Left forelimb (tissue), 1 donor: ENCODE measurements around the gene ARHGEF16.

Experiments
- DNase-seq: peaks from one replicate; pipeline ENCODE4 v3.0.0-alpha.2; 2018; ENCODE audit warnings: low spot score

ARHGEF16 gene

GRCh38 chr1:3519301-3519885 lies 64.9 kb downstream of the ARHGEF16 start:
- no peak for DNase-seq

DNA sequence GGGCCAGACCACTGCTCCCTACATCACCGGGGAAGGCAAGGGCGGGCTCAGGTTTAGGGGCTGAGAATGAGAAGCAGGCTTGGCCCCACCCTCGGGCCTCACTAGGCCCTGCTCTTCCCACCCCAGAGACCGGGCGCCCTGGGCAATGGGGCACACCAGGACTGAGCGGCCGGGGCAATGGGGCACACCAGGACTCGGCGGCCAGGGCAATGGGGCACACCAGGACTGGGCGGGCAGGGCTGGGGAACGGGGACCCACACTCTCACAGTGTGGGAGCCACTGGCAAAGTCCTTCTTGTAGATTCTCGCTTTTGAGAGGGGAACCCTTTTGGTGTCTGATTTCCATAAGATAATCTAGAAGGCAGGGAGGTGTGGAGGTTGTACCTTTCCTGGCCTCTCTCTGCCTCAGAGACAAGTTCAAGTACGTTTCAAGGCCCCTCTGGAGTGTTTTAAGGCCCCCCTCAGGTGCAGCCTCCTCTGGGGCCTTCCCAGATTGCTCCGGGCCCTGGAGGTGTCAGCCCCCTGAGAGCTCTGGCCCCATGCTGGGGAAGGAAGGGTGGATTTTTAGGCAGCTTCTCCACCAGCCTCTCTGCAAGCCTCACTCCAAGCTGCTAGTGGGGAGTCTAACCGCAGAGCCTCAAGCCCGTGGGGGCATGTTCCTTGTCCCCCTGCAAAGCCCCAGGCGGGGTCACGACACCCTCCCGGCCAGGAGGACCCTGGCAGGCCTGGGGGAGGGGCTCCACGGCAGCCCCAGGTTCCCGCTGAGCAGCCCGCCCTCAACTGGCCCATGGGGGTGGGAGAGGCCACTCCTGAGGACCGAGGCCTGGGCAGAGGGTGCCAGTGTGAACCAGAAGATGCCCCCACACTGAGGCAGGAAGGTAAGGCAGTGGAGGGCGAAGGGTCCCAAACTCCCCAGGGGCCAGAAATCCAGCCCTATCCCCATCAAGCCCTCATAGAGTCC lies 66.2 kb downstream of the ARHGEF16 start:
- no peak for DNase-seq

DNA sequence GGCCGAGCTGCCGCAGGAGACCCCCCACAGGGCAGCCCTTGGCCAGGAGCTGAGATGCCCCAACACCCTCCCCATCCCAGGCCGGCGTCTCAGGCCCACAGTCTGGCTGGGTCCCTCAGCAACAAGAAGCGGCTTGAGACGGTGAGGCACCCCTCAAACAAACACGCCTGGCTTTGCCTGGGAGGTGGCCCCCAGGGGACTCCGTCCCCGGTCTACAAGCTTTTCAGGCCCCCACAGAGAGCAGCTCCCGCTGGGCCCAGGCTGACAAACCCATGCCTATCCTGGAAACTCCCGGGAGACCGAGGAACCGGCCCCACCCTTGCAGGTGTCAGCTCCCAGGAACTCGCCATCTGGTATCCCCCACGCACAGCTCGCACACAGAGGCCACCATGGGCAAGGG lies 67.0 kb downstream of the ARHGEF16 start:
- DNase-seq, result no peak

DNA sequence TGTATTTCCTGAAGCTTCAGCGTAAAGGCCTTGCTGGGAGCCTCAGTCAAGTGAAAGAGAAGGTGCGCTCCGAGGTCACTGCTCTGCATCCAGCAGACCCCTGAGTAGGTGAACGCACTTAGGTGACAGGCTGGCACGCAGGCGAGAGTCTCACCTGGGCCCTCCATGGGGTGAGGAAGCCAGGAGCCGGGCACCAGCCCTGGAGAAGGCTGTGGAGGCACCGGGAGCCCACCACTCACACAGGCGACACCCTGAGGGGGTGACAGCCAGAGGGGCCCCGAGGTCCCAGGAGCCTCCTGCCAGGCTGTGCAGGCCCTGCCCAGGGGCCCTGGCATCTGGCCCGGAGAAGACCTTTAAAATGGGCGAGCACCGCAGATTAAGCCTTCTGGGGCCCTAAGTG lies 67.6 kb downstream of the ARHGEF16 start:
- no peak for DNase-seq

DNA sequence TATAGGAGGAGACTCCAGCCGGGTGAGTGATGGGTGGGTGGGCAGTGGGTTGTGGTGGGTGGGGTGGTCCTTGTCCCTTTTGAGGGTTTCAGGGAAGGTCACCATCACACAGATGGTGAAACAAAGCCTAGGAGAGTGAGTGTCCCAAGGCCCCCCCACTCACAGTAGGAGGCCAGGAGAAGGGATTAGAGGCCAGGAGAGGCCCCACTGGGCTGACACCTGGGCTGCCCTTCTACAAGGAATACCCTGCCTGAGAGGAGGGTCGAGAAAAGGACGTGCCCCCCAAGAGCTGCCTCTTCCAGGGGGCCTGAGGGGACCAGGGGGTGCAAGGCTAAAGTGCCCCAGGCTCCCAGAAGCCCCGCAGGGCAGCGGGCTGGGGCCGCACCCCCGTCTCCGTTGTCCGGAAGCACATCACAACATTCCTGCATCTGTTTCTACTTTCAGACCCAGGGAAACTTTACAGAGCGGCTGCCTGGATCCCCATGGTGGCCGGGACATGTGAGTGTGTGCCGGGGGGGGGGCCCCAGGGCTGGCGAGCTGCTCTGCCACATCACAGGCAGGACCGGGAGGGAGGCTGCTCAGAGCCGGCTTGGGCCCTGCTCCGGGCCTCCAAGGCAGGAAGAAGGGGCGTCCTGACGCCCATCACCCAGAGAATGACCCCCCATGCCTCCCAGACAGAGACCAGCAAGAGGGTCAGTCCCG lies 68.2 kb downstream of the ARHGEF16 start:
- DNase-seq, result peak; percentile 82

DNA sequence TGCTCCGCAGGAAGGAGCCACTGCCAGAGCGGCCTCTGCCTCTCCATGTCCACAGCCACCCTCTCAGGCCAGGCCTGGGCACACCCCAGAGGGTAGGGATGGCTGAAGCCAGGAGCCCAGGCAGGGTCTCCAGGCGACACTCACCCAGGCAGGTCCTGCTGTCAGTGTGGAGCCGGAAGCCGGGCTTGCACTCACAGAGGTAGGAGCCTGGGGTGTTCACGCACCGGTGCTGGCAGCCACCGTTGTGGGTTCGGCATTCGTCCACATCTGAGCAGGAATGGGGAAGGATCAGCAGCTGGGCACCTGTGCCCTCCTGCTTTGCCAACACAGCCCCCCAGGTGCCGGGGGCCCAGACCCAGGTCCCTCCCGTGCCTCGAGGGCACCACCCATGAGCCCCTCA lies 69.5 kb downstream of the ARHGEF16 start:
- no peak for DNase-seq

DNA sequence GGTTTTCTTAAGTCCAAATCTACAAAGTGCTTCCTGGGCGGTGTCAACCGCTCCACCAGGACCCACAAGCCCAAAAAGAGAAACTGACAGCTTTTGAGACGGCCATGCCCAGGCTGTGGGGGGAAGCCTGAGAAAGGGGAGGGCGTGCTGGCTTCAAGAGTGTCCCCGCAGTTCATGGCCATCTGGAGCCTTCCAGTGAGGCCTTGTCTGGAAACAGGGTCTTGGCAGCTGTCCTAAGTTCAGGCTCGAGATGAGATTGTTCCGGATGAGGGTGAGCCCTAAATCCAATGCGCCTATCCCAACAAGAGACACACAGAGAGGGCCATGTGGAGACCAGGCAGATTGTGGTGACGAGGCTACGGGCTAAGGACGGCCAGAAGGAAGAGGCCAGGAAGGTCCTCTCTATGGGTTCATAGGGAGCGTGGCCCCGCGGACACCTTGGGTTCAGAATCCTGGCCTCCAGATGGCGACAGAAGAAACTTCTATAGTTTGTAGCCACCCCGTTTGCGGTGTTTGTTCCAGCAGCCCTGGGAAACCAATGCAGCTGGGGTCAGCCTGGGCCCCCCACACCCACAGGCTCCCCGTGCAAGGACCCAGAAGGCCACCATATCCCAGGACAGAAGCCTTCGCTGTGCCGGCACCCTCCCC lies 70.2 kb downstream of the ARHGEF16 start:
- no peak for DNase-seq

- DNase-seq, result no peak
Measured at GRCh38 chr1:3525551-3526482, 71.4 kb downstream of the ARHGEF16 start.

DNA sequence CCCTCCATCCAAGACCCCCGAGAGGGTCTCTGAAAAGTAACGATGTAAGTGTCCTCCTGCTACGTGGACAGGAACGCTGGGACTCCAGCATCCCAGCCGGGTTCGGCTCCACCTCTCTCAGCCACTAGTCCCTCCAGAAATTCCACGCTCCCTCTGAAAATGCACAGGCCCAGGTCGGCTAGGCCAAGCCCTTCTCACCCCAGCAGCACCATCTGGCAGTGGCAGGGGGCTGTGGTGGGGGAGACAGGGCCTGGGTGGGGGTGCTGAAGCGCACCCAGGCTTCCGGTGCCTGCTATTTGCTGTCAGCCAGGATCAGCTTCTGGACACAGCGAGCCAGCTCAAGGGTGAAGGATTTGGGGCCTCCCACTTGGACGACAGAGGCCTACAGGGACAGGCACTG lies 73.3 kb downstream of the ARHGEF16 start:
- no peak for DNase-seq

DNA sequence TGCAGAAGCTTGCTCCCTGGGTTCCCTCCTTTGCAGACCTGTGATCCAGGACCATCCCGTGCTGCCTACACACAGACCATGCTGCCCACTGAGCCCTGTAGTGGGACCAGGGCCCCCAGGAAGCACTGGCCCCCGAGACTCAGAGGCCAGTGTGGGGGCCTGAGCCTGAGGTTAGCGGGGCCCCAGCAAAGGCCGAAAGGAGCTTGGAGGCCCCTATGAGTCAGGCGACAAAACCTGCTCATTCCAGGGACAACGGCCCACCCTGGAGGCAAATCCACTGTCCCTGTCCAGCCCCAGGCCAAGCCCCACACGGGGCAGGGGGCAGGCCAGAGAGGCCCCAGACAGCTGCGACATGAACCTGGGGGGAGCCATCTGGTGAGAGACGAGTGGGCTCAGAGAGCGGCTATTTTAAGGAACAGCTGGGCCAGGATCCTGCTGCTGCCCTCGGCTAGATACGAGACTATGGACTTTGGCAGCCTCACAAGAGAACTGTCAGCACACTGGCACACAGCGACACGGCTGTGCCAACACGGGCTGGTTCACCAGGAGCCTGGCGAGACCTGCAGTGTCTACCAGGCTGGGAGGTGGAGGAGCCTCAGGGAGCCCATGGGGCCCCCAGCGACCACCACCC lies 74.7 kb downstream of the ARHGEF16 start:
- no peak for DNase-seq

DNA sequence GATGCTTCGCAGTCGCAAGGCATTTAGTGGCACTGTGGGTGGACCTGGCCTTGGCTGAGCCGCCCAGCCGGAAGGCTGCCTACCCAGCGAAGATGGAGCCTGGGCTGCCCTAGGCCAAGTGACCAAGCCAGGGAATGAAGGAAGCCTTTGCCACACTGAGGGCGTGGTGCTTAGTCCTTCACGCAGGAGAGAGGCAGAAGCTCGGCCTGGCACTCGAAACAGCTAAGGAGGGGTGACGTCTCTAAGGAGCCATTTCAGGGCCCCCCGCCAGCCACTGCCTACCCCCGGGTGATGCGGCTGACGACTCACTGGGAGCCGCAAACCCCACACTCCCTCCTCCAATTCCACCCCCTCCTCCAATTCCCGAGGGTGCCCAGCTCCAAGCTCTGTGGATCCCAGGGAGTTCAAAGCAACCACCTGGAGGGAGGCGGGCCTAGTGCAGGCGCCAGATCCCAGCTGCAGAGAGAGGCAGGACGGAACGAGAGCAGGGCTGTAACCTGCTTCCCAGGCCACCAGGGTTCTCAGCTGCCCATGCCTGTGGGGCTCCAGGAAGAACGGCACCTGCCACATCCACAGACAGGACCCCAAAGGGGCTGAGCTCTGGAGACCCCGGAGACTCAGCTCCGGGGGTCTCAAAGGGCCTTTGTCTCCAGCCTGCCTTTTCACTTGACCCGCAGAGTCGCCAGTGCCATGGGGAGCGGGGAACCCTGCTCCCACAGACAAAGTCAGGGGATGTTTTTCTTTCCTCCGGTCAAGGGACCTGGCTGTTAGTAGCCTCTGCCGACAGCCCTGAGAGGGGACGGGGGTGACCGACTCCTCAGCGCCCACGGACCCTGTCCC lies 75.8 kb downstream of the ARHGEF16 start:
- no peak for DNase-seq
